A549 (cell line): Measurements from ENCODE around the gene HMGCL. TPM values are rescaled to one million over a fixed set of nuclear protein-coding genes. Genes with fewer than 3 reads are reported as not detected.
"Not testable (repeated sequence)": the region's sequence is repeated elsewhere in the genome, so short reads cannot be mapped to it uniquely, and the experiment has no call there.

Source experiments
- ATAC-seq, 2 experiments: fragments of 200-7000 bp in 1 of 2; fragments of >200 bp in 1 of 2; cut with Nextera tagmentation in 1 of 2; cut with Tn5 transposase in 1 of 2; 3 replicates each; pipeline versions ENCODE4 v1.8.0 to v1.9.1; 2018 to 2020; ENCODE audit warnings: mild to moderate bottlenecking in 1 of 2, moderate library complexity in 1 of 2
- CTCF ChIA-PET: fragments of 300-600 bp; sonication (Branson Sonifier 250); formaldehyde crosslinking; extraction: SDS; loops from one replicate; lab custom pipeline; 2021; ENCODE audit warnings: antibody characterized with exemption, inconsistent platforms; lab: Yijun Ruan, JAX
- POLR2A ChIA-PET: fragments of 350-600 bp; formaldehyde crosslinking; extraction: SDS; loops from one replicate; lab custom pipeline; 2021; ENCODE audit warnings: antibody characterized with exemption, inconsistent platforms; lab: Yijun Ruan, JAX
- DNase-seq, 2 experiments: peaks; one replicate each; pipeline versions ENCODE4 v3.0.0 to v3.0.0-alpha.2; 2011 to 2016; ENCODE audit warnings: low read depth in 1 of 2, low spot score in 1 of 2
- FAIRE-seq: peaks from 2 replicates; lab custom pipeline; 2011; peaks lifted over from hg19 to GRCh38; lab: Jason Lieb, UNC
- H3K27ac ChIP-seq, 2 experiments: fragments of >200 bp; sonication (Bioruptor Twin); formaldehyde crosslinking; 3 replicates each; pipeline ENCODE4 v1.5.1; 2016 to 2017
- H3K4me1 ChIP-seq: fragments of >200 bp; sonication (Bioruptor Twin); formaldehyde crosslinking; 3 replicates; pipeline ENCODE4 v1.6.1; 2016
- H3K4me2 ChIP-seq: fragments of >200 bp; sonication (Bioruptor Twin); formaldehyde crosslinking; 3 replicates; pipeline ENCODE4 v1.6.1; 2016
- H3K4me3 ChIP-seq: fragments of >200 bp; sonication (Bioruptor Twin); formaldehyde crosslinking; 3 replicates; pipeline ENCODE4 v1.5.1; 2016
- H3K9me3 ChIP-seq: fragments of >200 bp; sonication (Bioruptor Twin); formaldehyde crosslinking; 3 replicates; pipeline ENCODE4 v1.6.1; 2016
- BHLHE40 ChIP-seq: IDR thresholded peaks from 2 replicates; pipeline ENCODE4 v1.6.1; 2012; ENCODE audit warnings: low read depth, low read length, inconsistent platforms
- CHD4 ChIP-seq: fragments of 200-600 bp; sonication (generic); IDR thresholded peaks from 2 replicates; pipeline ENCODE4 v1.6.1; 2016; ENCODE audit warnings: antibody characterized with exemption, mild to moderate bottlenecking, borderline replicate concordance
- EHMT2 ChIP-seq: fragments of 200-600 bp; sonication (generic); IDR thresholded peaks from 2 replicates; pipeline ENCODE4 v1.6.1; 2016; ENCODE audit warnings: antibody characterized with exemption, low read depth, mild to moderate bottlenecking, moderate library complexity
- ESRRA ChIP-seq: fragments of 150-350 bp; IDR thresholded peaks from 2 replicates; pipeline ENCODE4 v1.6.1; 2014; ENCODE audit warnings: mild to moderate bottlenecking, low read length, borderline replicate concordance
- FOSL2 ChIP-seq, 2 experiments: fragments of 450-650 bp in 1 of 2; fragments of >200 bp in 1 of 2; sonication (Bioruptor Twin) in 1 of 2; formaldehyde crosslinking; IDR thresholded peaks; 2 replicates each; pipeline versions ENCODE4 v1.5.0 to v1.6.1; 2016 to 2020; ENCODE audit warnings: mild to moderate bottlenecking in 1 of 2, moderate library complexity in 1 of 2
- HEYL ChIP-seq: fragments of 250-450 bp; sonication (Bioruptor Pico); IDR thresholded peaks from 2 replicates; pipeline ENCODE4 v1.8.0; 2021; ENCODE audit warnings: mild to moderate bottlenecking, moderate library complexity
- JUN ChIP-seq, 2 experiments: fragments of >200 bp; sonication (Bioruptor Twin); formaldehyde crosslinking; IDR thresholded peaks; 2 replicates in 1 of 2; 3 replicates in 1 of 2; pipeline ENCODE4 v1.6.1; 2016 to 2017
- JUNB ChIP-seq: fragments of >200 bp; sonication (Bioruptor Twin); formaldehyde crosslinking; IDR thresholded peaks from 2 replicates; pipeline ENCODE4 v1.6.1; 2016
- MAFK ChIP-seq: fragments of 450-650 bp; IDR thresholded peaks from 2 replicates; pipeline ENCODE4 v1.6.1; 2014; ENCODE audit not compliant: partially characterized antibody
- PHF8 ChIP-seq: fragments of 200-600 bp; sonication (generic); IDR thresholded peaks from 2 replicates; pipeline ENCODE4 v1.6.1; 2016; ENCODE audit warnings: low read depth, mild to moderate bottlenecking, antibody characterized with exemption, moderate library complexity, borderline replicate concordance
- POLR2AphosphoS2 ChIP-seq: conservative IDR thresholded peaks from 2 replicates; pipeline ENCODE4 v1.6.1; 2012; ENCODE audit warnings: low read length, improper control_type of control experiment, inconsistent platforms
- RAD21 ChIP-seq, 2 experiments: fragments of >200 bp in 1 of 2; sonication (Bioruptor Twin) in 1 of 2; formaldehyde crosslinking in 1 of 2; IDR thresholded peaks in 1 of 2; conservative IDR thresholded peaks in 1 of 2; 2 replicates in 1 of 2; 3 replicates in 1 of 2; pipeline ENCODE4 v1.6.1; 2012 to 2018; ENCODE audit warnings: inconsistent platforms in 1 of 2
- RARB ChIP-seq: fragments of 250-450 bp; sonication (Bioruptor Pico); IDR thresholded peaks from 2 replicates; pipeline ENCODE4 v1.8.0; 2021; ENCODE audit warnings: mild to moderate bottlenecking, moderate library complexity
- RCOR1 ChIP-seq: fragments of 150-350 bp; IDR thresholded peaks from 2 replicates; pipeline ENCODE4 v1.6.1; 2014; ENCODE audit warnings: antibody characterized with exemption, low read length, low read depth
- RFX5 ChIP-seq: fragments of 450-650 bp; IDR thresholded peaks from 2 replicates; pipeline ENCODE4 v1.7.1; 2014; ENCODE audit warnings: antibody characterized with exemption, mild to moderate bottlenecking, moderate library complexity
- SREBF2 ChIP-seq: fragments of 450-650 bp; IDR thresholded peaks from 2 replicates; pipeline ENCODE4 v1.6.1; 2014; ENCODE audit warnings: mild to moderate bottlenecking, moderate library complexity
- ZC3H11A ChIP-seq: fragments of 450-650 bp; IDR thresholded peaks from 2 replicates; pipeline ENCODE4 v1.6.1; 2014; ENCODE audit warnings: antibody characterized with exemption, mild to moderate bottlenecking
- WGBS: methylation state at CpG from one replicate; pipeline ENCODE4 v1.1.6; 2017; ENCODE audit errors: missing lambda C conversion rate; 5-methylcytosine and 5-hydroxymethylcytosine counted together
- polyA plus RNA-seq, 4 experiments: library from polyadenylated mRNA; depleted of rRNA in 3 of 4; stranded (reverse); fragments of >200 nt; fragmentation: RNase III in 1 of 4; extraction: RNeasy Plus Mini Kit Qiagen cat#74134 plus additional on column Dnase treatment in 1 of 4; gene quantifications; 2 replicates in 3 of 4; 3 replicates in 1 of 4; pipeline ENCODE4 v1.2.3, GENCODE V29; 2011 to 2017
- TF ChIP-seq, protein P1 (sequence below): fragments of 450-650 bp; IDR thresholded peaks from 2 replicates; pipeline ENCODE4 v1.6.1; 2014; ENCODE audit warnings: antibody characterized with exemption
- TF ChIP-seq, protein P2 (sequence below): fragments of >200 bp; sonication (Bioruptor Twin); formaldehyde crosslinking; IDR thresholded peaks from 3 replicates; pipeline ENCODE4 v1.5.1; 2016
- TF ChIP-seq, protein P3 (sequence below): IDR thresholded peaks from 2 replicates; pipeline ENCODE4 v1.6.1; 2012
- TF ChIP-seq, protein P4 (sequence below): fragments of 150-350 bp; IDR thresholded peaks from 2 replicates; pipeline ENCODE4 v1.6.1; 2014; ENCODE audit warnings: low read depth, mild to moderate bottlenecking, low read length

The HMGCL gene
- polyA plus RNA-seq, 2 of the 4 experiments (the other 2 are of a cell fraction): 11.5 to 18.0 TPM

DNA sequence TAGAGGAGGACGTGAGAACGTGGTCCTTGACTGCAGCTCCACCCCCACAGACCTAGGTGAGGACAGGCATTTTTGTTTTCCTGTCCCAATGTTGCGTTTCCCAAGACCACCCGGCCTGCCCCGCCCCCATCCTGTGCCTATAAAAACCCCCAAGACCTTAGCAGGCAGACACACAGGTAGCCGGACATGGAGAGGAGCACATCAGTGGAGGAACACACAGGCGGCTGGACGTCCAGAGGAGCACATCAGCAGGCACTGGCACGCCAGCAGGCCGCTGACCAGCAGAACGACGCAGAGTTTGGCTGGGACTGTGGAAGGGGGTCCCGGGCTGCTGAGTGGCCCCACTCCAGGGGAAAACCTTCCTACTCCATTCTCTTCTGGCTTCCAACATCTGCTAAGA is 12.7 kb upstream of the HMGCL start:
- Histone ChIP-seq H3K4me2 (peak overlapping the region; percentile 92), H3K4me3 (peak overlapping the region; percentile 52), H3K27ac (peak overlapping the region in 1 of 2 experiments; percentile 72; a peak in 2 of 6 replicates), H3K9me3 (no peaks in the 10 kb centered on the region), H3K4me1 (peaks cover 6% of the 10 kb centered on the region; the same call in 1 of the 3 replicates)
- CTCF ChIA-PET: interaction anchor here (1.1 to 1.6 kb wide), 2 partner anchors 27 to 32 kb away, joined by 3 to 7 read pairs; no protein-coding TSS in a partner anchor
- no peak for TF ChIP-seq ZC3H11A
- TF ChIP-seq CHD4: no peak
- no peak for TF ChIP-seq HEYL
- TF ChIP-seq ESRRA: no peak
- TF ChIP-seq, protein P1, sequence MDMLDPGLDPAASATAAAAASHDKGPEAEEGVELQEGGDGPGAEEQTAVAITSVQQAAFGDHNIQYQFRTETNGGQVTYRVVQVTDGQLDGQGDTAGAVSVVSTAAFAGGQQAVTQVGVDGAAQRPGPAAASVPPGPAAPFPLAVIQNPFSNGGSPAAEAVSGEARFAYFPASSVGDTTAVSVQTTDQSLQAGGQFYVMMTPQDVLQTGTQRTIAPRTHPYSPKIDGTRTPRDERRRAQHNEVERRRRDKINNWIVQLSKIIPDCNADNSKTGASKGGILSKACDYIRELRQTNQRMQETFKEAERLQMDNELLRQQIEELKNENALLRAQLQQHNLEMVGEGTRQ: no peak
- no peak for TF ChIP-seq PHF8
- ATAC-seq (peak; percentile 55 to 59; a peak in 4 of 6 replicates), DNase-seq (no peak), FAIRE-seq (no peak)
- 13% methylated on average over 11 of the region's 13 CpGs for WGBS
- POLR2A ChIA-PET: interaction anchor here (3.4 kb wide), 1 partner anchor 13 kb away, joined by 9 read pairs; the partner anchor contains the start of gene HMGCL

- no peak overlapping the region for H3K4me3 ChIP-seq
- 47% methylated on average over 3 of the region's 3 CpGs for WGBS
- peaks cover 6% of the 10 kb centered on the region; the same call in 1 of the 3 replicates for H3K4me1 ChIP-seq
- TF ChIP-seq POLR2AphosphoS2 (no peak), FOSL2 (IDR thresholded peaks at IDR 0.05) (no peak), FOSL2 (CRISPR knock-in tag; IDR thresholded peaks at IDR 0.05) (no peak), SREBF2 (no peak), RAD21 (conservative IDR thresholded peaks at IDR 0.05 in 1 of 2, IDR thresholded peaks at IDR 0.05 in 1 of 2) (no peak), EHMT2 (no peak), RFX5 (no peak), PHF8 (no peak), RARB (CRISPR knock-in tag) (no peak), BHLHE40 (no peak), RCOR1 (no peak), CHD4 (no peak), JUN (IDR thresholded peaks at IDR 0.05) (no peak), JUNB (no peak), ESRRA (no peak), MAFK (no peak), HEYL (no peak), ZC3H11A (no peak)
- TF ChIP-seq, protein P2, sequence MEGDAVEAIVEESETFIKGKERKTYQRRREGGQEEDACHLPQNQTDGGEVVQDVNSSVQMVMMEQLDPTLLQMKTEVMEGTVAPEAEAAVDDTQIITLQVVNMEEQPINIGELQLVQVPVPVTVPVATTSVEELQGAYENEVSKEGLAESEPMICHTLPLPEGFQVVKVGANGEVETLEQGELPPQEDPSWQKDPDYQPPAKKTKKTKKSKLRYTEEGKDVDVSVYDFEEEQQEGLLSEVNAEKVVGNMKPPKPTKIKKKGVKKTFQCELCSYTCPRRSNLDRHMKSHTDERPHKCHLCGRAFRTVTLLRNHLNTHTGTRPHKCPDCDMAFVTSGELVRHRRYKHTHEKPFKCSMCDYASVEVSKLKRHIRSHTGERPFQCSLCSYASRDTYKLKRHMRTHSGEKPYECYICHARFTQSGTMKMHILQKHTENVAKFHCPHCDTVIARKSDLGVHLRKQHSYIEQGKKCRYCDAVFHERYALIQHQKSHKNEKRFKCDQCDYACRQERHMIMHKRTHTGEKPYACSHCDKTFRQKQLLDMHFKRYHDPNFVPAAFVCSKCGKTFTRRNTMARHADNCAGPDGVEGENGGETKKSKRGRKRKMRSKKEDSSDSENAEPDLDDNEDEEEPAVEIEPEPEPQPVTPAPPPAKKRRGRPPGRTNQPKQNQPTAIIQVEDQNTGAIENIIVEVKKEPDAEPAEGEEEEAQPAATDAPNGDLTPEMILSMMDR: no peak
- TF ChIP-seq, protein P3, sequence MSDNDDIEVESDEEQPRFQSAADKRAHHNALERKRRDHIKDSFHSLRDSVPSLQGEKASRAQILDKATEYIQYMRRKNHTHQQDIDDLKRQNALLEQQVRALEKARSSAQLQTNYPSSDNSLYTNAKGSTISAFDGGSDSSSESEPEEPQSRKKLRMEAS: no peak
- TF ChIP-seq, protein P4, sequence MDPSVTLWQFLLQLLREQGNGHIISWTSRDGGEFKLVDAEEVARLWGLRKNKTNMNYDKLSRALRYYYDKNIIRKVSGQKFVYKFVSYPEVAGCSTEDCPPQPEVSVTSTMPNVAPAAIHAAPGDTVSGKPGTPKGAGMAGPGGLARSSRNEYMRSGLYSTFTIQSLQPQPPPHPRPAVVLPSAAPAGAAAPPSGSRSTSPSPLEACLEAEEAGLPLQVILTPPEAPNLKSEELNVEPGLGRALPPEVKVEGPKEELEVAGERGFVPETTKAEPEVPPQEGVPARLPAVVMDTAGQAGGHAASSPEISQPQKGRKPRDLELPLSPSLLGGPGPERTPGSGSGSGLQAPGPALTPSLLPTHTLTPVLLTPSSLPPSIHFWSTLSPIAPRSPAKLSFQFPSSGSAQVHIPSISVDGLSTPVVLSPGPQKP: no peak
- no peak for FAIRE-seq
- no peaks in the 10 kb centered on the region for H3K9me3 ChIP-seq
- POLR2A ChIA-PET: no interaction called here
- DNase-seq: no peak
- CTCF ChIA-PET: no interaction called here
- no peak overlapping the region for H3K27ac ChIP-seq
- no peak for ATAC-seq
- H3K4me2 ChIP-seq: no peak overlapping the region
Measured at GRCh38 chr1:23836037-23836436, 10.8 kb upstream of the HMGCL start.

GRCh38 chr1:23834156-23834555 is 8.9 kb upstream of the HMGCL start:
- H3K4me3 ChIP-seq, FAIRE-seq, H3K9me3 ChIP-seq, CTCF ChIA-PET, H3K27ac ChIP-seq, ATAC-seq, H3K4me2 ChIP-seq, H3K4me1 ChIP-seq, DNase-seq: not testable (repeated sequence)
- WGBS: 54% methylated on average over 6 of the region's 6 CpGs
- POLR2A ChIA-PET: interaction anchor here (1.4 kb wide), 1 partner anchor 9 kb away, joined by 3 read pairs; the partner anchor contains the start of gene HMGCL
